ENCODE measurements around the gene STX7.

The STX7 gene

DNA sequence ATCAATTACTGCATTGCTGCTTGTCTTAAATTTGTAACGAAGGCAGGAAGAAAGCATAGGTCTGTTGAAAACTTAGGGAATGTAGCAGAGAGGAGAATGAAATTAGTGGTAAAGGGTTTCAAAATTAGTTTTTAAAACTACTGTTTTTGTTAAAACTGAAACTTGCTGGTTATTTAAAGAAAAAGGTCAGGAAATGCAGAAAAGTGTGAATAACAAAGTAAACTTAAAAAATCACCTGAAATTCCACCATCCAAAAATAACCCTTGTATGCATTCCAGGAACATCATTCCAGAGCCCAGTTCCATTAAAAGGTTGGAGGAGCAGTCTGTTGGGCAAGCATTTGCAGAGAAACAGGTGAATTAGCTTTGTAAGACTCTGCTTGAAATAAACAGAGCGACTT is 108.6 kb downstream of the STX7 start:
- no peak for DNase-seq (ENCODE audit: low spot score in 2 of 2)
- Mint-ChIP-seq H3K4me3 (no peak overlapping the region), H3K9me3 (no peaks in the 10 kb centered on the region), H3K27me3 (peaks cover 15% of the 10 kb centered on the region), H3K27ac (no peak overlapping the region), H3K36me3 (no peaks in the 10 kb centered on the region), H3K4me1 (peaks cover 9% of the 10 kb centered on the region)
- ATAC-seq (ENCODE audit: low read depth) = no peak

DNA sequence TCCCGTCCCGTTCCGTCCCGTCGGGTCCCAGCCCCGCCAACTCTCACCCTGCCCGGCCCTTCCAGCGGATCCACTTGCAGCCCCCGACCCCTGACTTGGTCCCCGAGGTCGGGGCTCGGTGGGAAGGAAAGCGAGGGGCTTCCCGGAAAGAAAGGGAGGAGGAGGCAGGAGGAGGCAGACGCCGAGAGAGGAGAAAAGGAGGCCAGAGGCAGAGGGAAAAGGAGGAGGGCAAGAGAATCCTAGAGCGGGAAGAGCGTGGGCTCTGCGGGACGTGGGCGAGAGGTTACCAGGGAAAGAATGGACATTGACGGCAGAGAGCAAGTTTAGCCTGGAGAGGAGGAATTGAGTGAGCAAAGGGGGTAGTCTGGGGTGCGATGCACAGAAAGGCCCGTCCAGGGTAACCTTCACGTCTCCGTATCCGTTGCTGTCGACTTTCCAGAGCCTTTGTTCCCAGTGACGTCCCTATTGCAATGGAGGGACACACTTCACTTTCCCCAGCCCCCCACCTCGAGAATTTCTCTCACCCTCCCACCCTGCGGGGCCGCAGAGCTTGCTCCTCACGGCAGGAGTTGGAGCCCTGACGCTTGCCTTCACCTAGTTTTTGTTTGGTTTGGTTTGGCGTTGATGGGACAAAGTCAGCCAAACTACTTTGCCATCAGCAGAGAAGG is 111.2 kb downstream of the STX7 start:
- H3K36me3 Mint-ChIP-seq = no peaks in the 10 kb centered on the region
- peaks cover 17% of the 10 kb centered on the region for H3K27me3 Mint-ChIP-seq
- H3K4me1 Mint-ChIP-seq = peaks cover 9% of the 10 kb centered on the region
- no peaks in the 10 kb centered on the region for H3K9me3 Mint-ChIP-seq
- no peak for DNase-seq (ENCODE audit: low spot score in 2 of 2)
- no peak for ATAC-seq (ENCODE audit: low read depth)
- H3K27ac Mint-ChIP-seq = no peak overlapping the region
- peak overlapping the region; percentile 70 for H3K4me3 Mint-ChIP-seq

DNA sequence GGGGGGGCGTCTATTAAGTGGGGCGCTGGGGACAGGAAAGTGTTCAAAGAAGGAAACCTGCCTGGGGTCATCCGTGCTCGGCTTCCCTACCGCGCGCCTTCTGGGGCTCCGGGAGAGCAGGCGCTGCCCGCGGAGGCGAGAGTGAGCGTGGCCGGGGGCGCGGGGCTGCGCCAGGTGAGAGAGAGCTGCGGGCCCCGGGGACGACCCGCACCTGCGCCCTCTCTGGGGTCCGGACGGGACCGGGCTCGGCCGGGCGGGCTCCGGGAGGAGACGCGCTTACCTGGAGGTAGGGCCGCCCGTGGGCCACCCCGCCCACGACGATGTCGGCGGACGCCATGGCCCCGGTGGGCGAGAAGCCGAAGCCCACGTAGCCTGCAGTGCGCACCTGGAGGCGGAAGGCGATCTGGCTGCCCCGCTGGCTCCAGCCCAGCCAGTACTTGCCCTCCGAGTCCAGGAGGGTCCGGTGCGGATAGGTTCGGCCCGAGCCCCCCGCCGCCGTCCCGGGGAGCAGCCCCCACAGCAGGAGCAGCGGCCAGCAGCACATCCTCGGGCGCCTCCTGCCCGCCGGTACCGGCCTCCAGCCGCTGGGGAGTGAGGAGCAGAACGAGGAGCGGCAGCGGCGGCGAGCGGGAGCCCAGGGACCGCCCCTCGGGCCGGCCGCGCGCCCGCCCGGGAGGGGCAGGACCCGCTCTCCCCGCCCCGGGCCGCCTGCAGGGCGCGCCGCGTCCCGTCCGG is 111.9 kb downstream of the STX7 start, which contains the start of gene MOXD1:
TSS of gene MOXD1 (minus strand) at position 593 of the 735 bp plus-strand sequence. CDS start at position 544, 49 bp downstream.
- peak; percentile 77 for ATAC-seq (ENCODE audit: low read depth)
- Mint-ChIP-seq H3K36me3 (no peaks in the 10 kb centered on the region), H3K4me1 (peaks cover 9% of the 10 kb centered on the region), H3K4me3 (peak within 1 kb of the TSS; percentile 90), H3K27me3 (peaks cover 17% of the 10 kb centered on the region), H3K9me3 (peaks cover 3% of the 10 kb centered on the region), H3K27ac (no peak within 1 kb of the TSS)
- peak in 1 of 2 donors; percentile 55 for DNase-seq (ENCODE audit: low spot score in 2 of 2)

DNA sequence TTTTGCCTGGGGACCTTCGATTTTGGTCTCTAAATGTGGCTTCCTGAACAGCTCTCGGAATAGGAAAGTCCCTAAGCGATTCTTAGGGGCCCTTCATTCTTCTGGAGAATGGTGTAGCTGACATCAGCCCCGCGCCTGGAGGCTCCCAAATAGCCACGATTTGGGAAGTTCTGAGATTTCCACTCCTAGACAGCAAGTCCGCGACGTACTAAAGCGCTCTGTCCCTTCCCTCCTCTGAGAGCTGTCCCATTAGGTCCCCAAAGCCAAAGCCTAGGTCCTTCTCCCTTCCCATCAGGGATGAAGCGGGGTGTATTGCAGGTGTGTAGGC is 112.4 kb downstream of the STX7 start:
- no peak for DNase-seq (ENCODE audit: low spot score in 2 of 2)
- peak; percentile 9 for ATAC-seq (ENCODE audit: low read depth)
- no peak overlapping the region for H3K27ac Mint-ChIP-seq
- H3K4me1 Mint-ChIP-seq = peaks cover 9% of the 10 kb centered on the region
- H3K4me3 Mint-ChIP-seq = peak overlapping the region; percentile 90
- no peaks in the 10 kb centered on the region for H3K36me3 Mint-ChIP-seq
- peaks cover 6% of the 10 kb centered on the region for H3K9me3 Mint-ChIP-seq
- H3K27me3 Mint-ChIP-seq = peaks cover 17% of the 10 kb centered on the region

DNA sequence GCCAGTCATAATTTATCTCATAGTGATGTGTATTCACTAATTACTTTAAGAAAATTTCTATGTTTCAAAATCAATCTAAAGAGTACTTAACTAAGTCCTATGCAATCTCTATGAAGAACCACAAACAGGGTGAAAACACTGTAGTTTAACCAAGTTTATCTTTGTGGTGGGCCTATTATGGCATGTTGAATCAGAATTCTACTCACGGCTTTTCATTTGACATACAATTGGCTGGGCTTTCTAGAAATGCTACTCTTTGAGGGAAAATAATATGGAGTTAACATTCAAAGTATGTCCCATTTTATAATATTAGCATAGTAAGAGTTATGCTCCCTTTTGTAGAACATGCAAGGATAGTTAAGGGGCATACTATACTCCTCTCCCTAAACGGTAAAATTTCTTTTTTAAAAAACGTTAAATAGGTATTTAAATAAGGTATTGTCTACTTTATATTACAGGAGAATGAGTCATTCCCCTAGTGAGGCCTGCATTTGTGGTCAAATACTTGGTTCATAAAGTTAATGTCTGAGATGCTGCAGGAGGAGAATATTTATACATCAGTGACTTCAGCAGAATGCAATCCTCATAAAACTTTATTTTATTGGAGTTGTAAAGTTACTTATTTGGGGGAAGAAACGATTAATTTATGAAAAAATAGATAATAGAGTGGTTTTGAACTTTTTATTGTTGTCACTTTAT is 113.4 kb downstream of the STX7 start:
- peaks cover 2% of the 10 kb centered on the region for H3K36me3 Mint-ChIP-seq
- H3K4me3 Mint-ChIP-seq = no peak overlapping the region
- H3K9me3 Mint-ChIP-seq = peaks cover 10% of the 10 kb centered on the region
- no peak for ATAC-seq (ENCODE audit: low read depth)
- H3K27me3 Mint-ChIP-seq = peaks cover 17% of the 10 kb centered on the region
- no peak overlapping the region for H3K27ac Mint-ChIP-seq
- DNase-seq (ENCODE audit: low spot score in 2 of 2) = no peak
- peaks cover 9% of the 10 kb centered on the region for H3K4me1 Mint-ChIP-seq

Measured in memory B cell (primary cell).